Brain microvascular endothelial cell (primary cell): Measurements from ENCODE around the gene SLC8A1.

Experiments used
- DNase-seq: peaks from one replicate; pipeline ENCODE4 v3.0.0-alpha.2; 2020
- H3K27ac ChIP-seq: fragments of 250-450 bp; sonication (Bioruptor Pico); 2 replicates; pipeline ENCODE4 v1.5.1; 2020; ENCODE audit warnings: mild to moderate bottlenecking, moderate library complexity
- H3K27me3 ChIP-seq: fragments of 250-450 bp; sonication (Bioruptor Pico); replicated peaks from 2 replicates; pipeline ENCODE4 v1.5.1; 2020; ENCODE audit warnings: mild to moderate bottlenecking
- H3K36me3 ChIP-seq: fragments of 250-450 bp; sonication (Bioruptor Pico); replicated peaks from 2 replicates; pipeline ENCODE4 v1.5.1; 2020; ENCODE audit warnings: mild to moderate bottlenecking
- H3K4me3 ChIP-seq: 2 replicates; pipeline ENCODE4 v1.5.1; 2011; ENCODE audit warnings: low read depth, mild to moderate bottlenecking, control low read depth, low read length, moderate library complexity
- CTCF ChIP-seq: IDR thresholded peaks from 2 replicates; pipeline ENCODE4 v1.5.1; 2011; ENCODE audit warnings: low read depth, mild to moderate bottlenecking, moderate library complexity, low read length, control low read depth, inconsistent platforms; ENCODE audit errors: missing control alignments
- in situ Hi-C: cut with HindIII; loops from 2 replicates; pipeline ENCODE4 v1.10.0; 2017; ENCODE audit warnings: low sequenced_read_pairs, low pct_ligation_motif_present

SLC8A1 gene

GRCh38 chr2:40184551-40184950 lies 267.3 kb downstream of the SLC8A1 start:
- TF ChIP-seq CTCF = no peak
- Histone ChIP-seq H3K27me3 (no peaks in the 10 kb centered on the region), H3K4me3 (no peak overlapping the region), H3K36me3 (no peaks in the 10 kb centered on the region), H3K27ac (no peak overlapping the region)
- no peak for DNase-seq
- in situ Hi-C loops = no loop called here

- DNase-seq = no peak
- in situ Hi-C loops = no loop called here
- Histone ChIP-seq H3K27me3 (no peaks in the 10 kb centered on the region), H3K4me3 (no peak overlapping the region), H3K27ac (no peak overlapping the region), H3K36me3 (no peaks in the 10 kb centered on the region)
- no peak for TF ChIP-seq CTCF
These were observed 270.0 kb downstream of the SLC8A1 start for GRCh38 chr2:40181855-40182254.

- no peak for TF ChIP-seq CTCF
- Histone ChIP-seq H3K27me3 (no peaks in the 10 kb centered on the region), H3K4me3 (no peak overlapping the region), H3K27ac (no peak overlapping the region), H3K36me3 (no peaks in the 10 kb centered on the region)
- no peak for DNase-seq
- in situ Hi-C loops = no loop called here
These were observed 272.1 kb downstream of the SLC8A1 start for GRCh38 chr2:40179801-40180200.

- Histone ChIP-seq H3K36me3 (no peaks in the 10 kb centered on the region), H3K4me3 (no peak overlapping the region), H3K27ac (no peak overlapping the region), H3K27me3 (no peaks in the 10 kb centered on the region)
- in situ Hi-C loops = no loop called here
- DNase-seq = no peak
- TF ChIP-seq CTCF = no peak
These were observed 272.9 kb downstream of the SLC8A1 start for GRCh38 chr2:40178971-40179370.

- in situ Hi-C loops = no loop called here
- H3K27ac ChIP-seq = no peak overlapping the region
- H3K36me3 ChIP-seq = no peaks in the 10 kb centered on the region
- DNase-seq = no peak
- no peaks in the 10 kb centered on the region for H3K27me3 ChIP-seq
- H3K4me3 ChIP-seq = no peak overlapping the region
- TF ChIP-seq CTCF = no peak
These were observed 273.6 kb downstream of the SLC8A1 start for GRCh38 chr2:40178171-40178778.

GRCh38 chr2:40177366-40177765 lies 274.5 kb downstream of the SLC8A1 start:
- H3K36me3 ChIP-seq = no peaks in the 10 kb centered on the region
- no peaks in the 10 kb centered on the region for H3K27me3 ChIP-seq
- in situ Hi-C loops = no loop called here
- no peak overlapping the region for H3K27ac ChIP-seq
- DNase-seq = no peak
- TF ChIP-seq CTCF = no peak
- H3K4me3 ChIP-seq = no peak overlapping the region
